ENCODE measurements around the gene NRG3.

Gene NRG3

DNA sequence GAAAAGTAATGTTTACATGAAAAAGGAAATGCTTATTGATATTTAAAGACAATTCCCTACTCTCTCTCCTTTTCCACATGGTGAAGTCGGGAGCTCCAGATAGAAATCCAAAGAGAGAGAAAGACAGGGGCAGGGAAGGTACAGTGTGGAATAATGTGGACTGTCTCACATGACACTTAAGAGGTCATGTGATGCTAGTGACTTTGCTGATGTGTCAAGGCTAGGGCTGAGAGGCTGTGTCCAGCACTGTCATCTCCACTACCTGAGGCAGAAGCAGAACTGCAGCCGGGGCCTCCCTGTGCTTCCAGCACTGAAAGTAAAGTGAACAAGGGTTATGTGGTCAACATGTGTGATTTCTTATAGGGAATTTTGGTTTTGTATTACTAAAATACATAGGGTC is 26.0 kb downstream of the NRG3 start:
- no peak overlapping the region for H3K4me3 ChIP-seq (ENCODE audit: low read depth, low read length)
- DNase-seq (ENCODE audit: low read depth), result no peak
- TF ChIP-seq, protein P1, sequence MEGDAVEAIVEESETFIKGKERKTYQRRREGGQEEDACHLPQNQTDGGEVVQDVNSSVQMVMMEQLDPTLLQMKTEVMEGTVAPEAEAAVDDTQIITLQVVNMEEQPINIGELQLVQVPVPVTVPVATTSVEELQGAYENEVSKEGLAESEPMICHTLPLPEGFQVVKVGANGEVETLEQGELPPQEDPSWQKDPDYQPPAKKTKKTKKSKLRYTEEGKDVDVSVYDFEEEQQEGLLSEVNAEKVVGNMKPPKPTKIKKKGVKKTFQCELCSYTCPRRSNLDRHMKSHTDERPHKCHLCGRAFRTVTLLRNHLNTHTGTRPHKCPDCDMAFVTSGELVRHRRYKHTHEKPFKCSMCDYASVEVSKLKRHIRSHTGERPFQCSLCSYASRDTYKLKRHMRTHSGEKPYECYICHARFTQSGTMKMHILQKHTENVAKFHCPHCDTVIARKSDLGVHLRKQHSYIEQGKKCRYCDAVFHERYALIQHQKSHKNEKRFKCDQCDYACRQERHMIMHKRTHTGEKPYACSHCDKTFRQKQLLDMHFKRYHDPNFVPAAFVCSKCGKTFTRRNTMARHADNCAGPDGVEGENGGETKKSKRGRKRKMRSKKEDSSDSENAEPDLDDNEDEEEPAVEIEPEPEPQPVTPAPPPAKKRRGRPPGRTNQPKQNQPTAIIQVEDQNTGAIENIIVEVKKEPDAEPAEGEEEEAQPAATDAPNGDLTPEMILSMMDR (IDR thresholded peaks at IDR 0.05; ENCODE audit: low read depth, low read length, missing control alignments), result no peak

DNA sequence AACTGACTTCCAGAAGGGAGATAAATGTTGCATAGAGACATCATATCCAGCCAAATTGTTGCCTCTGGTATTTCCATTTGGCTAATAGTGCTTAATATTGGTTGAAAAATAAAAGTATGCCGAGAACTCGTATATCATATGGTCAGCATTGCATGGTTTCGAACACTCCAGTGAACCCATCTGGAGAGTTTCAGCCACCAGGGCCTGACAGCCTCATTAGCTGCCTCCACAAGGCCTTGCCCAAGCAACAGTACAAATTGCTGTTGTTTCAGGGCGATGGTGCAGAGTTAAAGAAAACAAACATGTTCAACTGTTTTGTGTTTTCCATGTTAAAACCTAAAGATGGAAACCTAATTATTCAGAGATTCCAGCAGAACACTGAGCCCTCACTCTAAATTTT is 28.5 kb downstream of the NRG3 start:
- TF ChIP-seq, protein P1 (IDR thresholded peaks at IDR 0.05; ENCODE audit: low read depth, low read length, missing control alignments), result no peak
- DNase-seq (ENCODE audit: low read depth), result no peak
- H3K4me3 ChIP-seq (ENCODE audit: low read depth, low read length), result no peak overlapping the region

DNA sequence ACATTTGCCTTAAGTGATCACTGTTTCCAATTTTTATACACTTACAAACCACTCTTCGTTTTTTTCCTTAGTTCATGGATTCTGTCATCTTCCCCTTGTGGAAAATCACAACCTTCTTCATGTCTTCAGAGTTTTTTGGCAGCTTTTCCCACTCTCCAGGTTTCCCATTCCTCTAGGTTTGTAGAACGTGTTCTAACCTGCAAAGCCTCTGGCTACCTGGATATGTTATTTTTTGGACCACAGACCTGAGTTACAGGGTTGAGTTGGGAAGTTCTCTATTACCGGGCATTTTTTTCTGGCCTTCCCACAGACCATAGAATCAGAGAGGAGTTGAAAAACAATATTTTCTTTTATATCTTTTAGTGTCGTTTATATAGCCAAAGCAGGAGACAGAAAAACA is 30.2 kb downstream of the NRG3 start:
- TF ChIP-seq, protein P1 (IDR thresholded peaks at IDR 0.05; ENCODE audit: low read depth, low read length, missing control alignments), result no peak
- no peak for DNase-seq (ENCODE audit: low read depth)
- H3K4me3 ChIP-seq (ENCODE audit: low read depth, low read length), result no peak overlapping the region

DNA sequence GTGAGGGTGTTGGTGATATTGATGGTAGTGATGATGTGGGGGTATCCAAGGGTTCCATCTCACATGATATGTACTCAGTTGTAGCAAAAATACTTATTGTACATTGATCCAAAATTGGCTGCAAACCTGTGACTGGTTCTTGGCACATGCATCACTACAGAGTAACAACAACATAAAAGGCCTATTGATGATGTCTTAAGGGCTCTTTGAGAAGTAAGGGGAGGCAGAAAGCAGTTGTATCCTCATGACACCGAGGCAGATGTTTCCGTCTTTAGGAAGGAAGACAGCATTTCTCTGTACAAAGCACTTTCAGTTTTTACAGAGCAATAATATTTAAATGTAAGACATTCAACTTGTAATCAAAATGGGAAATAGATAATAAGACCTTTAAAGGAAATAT is 34.5 kb downstream of the NRG3 start:
- TF ChIP-seq, protein P1 (IDR thresholded peaks at IDR 0.05; ENCODE audit: low read depth, low read length, missing control alignments), result no peak
- DNase-seq (ENCODE audit: low read depth), result no peak
- H3K4me3 ChIP-seq (ENCODE audit: low read depth, low read length), result no peak overlapping the region

DNA sequence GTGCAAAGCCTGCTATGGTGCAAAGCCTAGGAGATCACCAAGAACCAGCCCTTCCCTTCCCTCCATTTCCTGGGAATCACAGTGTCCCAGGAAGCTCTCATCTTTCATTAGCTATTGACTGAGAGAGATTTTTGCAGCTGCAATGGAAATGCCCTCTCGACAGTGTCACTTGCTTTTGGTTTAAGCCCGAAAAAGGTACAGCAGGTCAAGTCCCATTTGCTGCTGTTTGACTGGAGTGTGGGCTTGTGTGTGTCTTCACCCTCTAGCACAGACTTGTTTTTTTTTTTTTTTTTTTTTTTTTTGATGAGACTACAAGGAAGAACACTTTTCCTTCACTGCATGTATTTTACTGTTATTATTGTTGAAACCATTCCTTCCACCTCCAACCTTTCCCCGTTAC is 36.3 kb downstream of the NRG3 start:
- no peak for DNase-seq (ENCODE audit: low read depth)
- no peak overlapping the region for H3K4me3 ChIP-seq (ENCODE audit: low read depth, low read length)
- TF ChIP-seq, protein P1 (IDR thresholded peaks at IDR 0.05; ENCODE audit: low read depth, low read length, missing control alignments), result no peak

DNA sequence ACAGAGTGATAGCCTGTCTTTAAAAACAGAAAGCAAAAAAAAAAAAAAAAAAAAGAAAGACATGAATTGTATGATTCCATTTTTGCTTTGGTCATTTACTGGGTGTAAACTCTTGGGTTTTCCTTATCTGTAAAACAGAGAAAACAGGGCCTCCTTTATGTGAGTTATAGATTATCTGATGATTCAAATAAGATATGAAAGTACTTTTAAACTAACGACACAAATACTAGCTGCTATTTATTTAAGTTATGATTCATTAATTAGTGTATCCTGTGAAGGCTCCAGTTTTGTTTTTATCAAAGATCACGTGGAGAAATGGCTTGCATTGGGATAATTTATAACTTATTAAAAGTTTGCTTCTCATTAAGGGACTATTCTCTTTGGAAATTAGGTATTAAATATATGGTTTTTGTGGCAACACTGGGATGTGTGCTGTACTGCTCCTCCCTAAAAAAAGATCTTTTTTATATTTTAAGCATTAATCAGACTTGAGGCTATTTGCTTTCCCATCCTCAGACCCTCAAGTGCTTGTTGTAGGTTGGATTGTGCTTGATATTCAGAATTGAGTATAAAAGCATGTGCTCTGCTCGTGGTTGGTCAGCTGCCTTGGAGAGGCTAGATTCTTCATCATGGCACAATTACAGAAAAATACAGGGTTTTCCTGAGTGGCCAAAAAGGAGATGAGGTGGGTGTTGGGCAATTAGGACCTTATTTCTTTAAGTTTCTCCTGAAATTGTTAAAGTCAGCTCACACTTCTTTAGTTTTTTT is 39.9 kb downstream of the NRG3 start:
- DNase-seq (ENCODE audit: low read depth), result no peak
- TF ChIP-seq, protein P1 (IDR thresholded peaks at IDR 0.05; ENCODE audit: low read depth, low read length, missing control alignments), result no peak

DNA sequence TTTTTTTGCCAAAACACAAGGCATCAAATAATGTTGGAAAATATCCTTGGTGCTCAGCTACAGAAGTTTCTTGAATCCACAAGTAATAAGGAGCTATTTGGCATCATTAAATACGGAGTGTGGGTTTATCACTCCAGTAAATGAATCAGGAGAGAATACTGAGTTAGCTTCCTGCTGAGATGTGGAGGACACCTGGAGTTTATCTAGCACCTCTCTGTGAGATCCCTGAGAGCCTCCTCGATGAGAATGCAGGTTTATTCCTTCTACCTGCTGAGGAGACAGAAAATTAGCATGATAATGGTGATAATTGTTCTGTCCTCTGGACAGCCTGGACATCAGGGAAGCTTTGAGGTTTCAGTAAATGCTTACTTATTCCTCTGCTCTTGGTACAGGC is 40.5 kb downstream of the NRG3 start:
- DNase-seq (ENCODE audit: low read depth), result no peak
- H3K4me3 ChIP-seq (ENCODE audit: low read depth, low read length), result no peak overlapping the region
- TF ChIP-seq, protein P1 (IDR thresholded peaks at IDR 0.05; ENCODE audit: low read depth, low read length, missing control alignments), result no peak

More for the DNA sequence above, 39.9 kb downstream of the NRG3 start:
- no peak overlapping the region for H3K4me3 ChIP-seq (ENCODE audit: low read depth, low read length)

Data from GM12864 (cell line).